ACC112 (cell line): ENCODE measurements around the gene SLC12A3.

Source experiments
- H2AFZ ChIP-seq: fragments of 200-600 bp; sonication (generic); one replicate; pipeline ENCODE4 v1.6.0; 2017; ENCODE audit warnings: antibody characterized with exemption, low read length; ENCODE audit not compliant: unreplicated experiment
- H3K27ac ChIP-seq: fragments of 200-600 bp; sonication (generic); 2 replicates; pipeline ENCODE4 v1.5.1; 2014; ENCODE audit warnings: low read depth, mild to moderate bottlenecking, antibody characterized with exemption, low read length, moderate library complexity
- H3K27me3 ChIP-seq: fragments of 200-600 bp; sonication (generic); 2 replicates; pipeline ENCODE4 v1.6.1; 2014; ENCODE audit warnings: mild to moderate bottlenecking, antibody characterized with exemption, low read length, moderate library complexity, mixed read lengths; ENCODE audit not compliant: insufficient read depth
- H3K36me3 ChIP-seq: fragments of 200-600 bp; sonication (generic); 2 replicates; pipeline ENCODE4 v1.6.1; 2016; ENCODE audit warnings: mild to moderate bottlenecking, antibody characterized with exemption, low read length, moderate library complexity, mixed read lengths; ENCODE audit not compliant: insufficient read depth
- H3K4me1 ChIP-seq: fragments of 200-600 bp; sonication (generic); one replicate; pipeline ENCODE4 v1.6.1; 2016; ENCODE audit warnings: low read length, mixed read lengths; ENCODE audit not compliant: insufficient read depth, unreplicated experiment, control insufficient read depth
- H3K4me3 ChIP-seq: fragments of 200-600 bp; sonication (generic); 2 replicates; pipeline ENCODE4 v1.5.1; 2014; ENCODE audit warnings: mild to moderate bottlenecking, low read depth, low read length
- H3K79me2 ChIP-seq: fragments of 200-600 bp; sonication (generic); one replicate; pipeline ENCODE4 v1.6.0; 2016; ENCODE audit warnings: low read length; ENCODE audit not compliant: control insufficient read depth, unreplicated experiment, insufficient read depth

The SLC12A3 gene

GRCh38 chr16:56864960-56865359 lies at the start of gene SLC12A3:
SLC12A3 (plus strand) TSS chr16:56865207; CDS start chr16:56865236, 29 bp downstream.
- Histone ChIP-seq H3K4me1 (no peaks in the 10 kb centered on the region), H2AFZ (no peak within 1 kb of the TSS)

GRCh38 chr16:56815721-56816120 lies 49.3 kb upstream of the SLC12A3 start:
- H3K27ac ChIP-seq, result no peak overlapping the region
- H3K4me3 ChIP-seq, result no peak overlapping the region
- peaks cover 3% of the 10 kb centered on the region for H3K79me2 ChIP-seq
- peaks cover 10% of the 10 kb centered on the region for H3K4me1 ChIP-seq
- no peaks in the 10 kb centered on the region for H3K27me3 ChIP-seq
- H3K36me3 ChIP-seq, result peaks cover 6% of the 10 kb centered on the region; the same call in 1 of the 2 replicates
- no peak overlapping the region for H2AFZ ChIP-seq

More at GRCh38 chr16:56864960-56865359, at the start of gene SLC12A3:
- no peaks in the 10 kb centered on the region for H3K36me3 ChIP-seq
- no peaks in the 10 kb centered on the region for H3K27me3 ChIP-seq
- no peak within 1 kb of the TSS for H3K4me3 ChIP-seq
- H3K27ac ChIP-seq, result no peak within 1 kb of the TSS
- H3K79me2 ChIP-seq, result no peaks in the 10 kb centered on the region

- Histone ChIP-seq H3K79me2 (peaks cover 3% of the 10 kb centered on the region), H3K27me3 (no peaks in the 10 kb centered on the region), H3K4me1 (peaks cover 10% of the 10 kb centered on the region), H3K36me3 (peaks cover 6% of the 10 kb centered on the region; the same call in 1 of the 2 replicates), H3K4me3 (no peak overlapping the region), H2AFZ (no peak overlapping the region), H3K27ac (no peak overlapping the region)
Measured at GRCh38 chr16:56817056-56817455, 48.0 kb upstream of the SLC12A3 start.

- H3K27ac ChIP-seq, result no peak overlapping the region
- no peaks in the 10 kb centered on the region for H3K27me3 ChIP-seq
- H3K4me1 ChIP-seq, result peaks cover 4% of the 10 kb centered on the region
- H3K4me3 ChIP-seq, result no peak overlapping the region
- H2AFZ ChIP-seq, result no peak overlapping the region
- H3K36me3 ChIP-seq, result peaks cover 6% of the 10 kb centered on the region; the same call in 1 of the 2 replicates
- H3K79me2 ChIP-seq, result peaks cover 3% of the 10 kb centered on the region
Measured at GRCh38 chr16:56817938-56818337, 47.1 kb upstream of the SLC12A3 start.

- Histone ChIP-seq H3K27ac (no peak overlapping the region), H3K27me3 (no peaks in the 10 kb centered on the region), H2AFZ (no peak overlapping the region), H3K79me2 (no peaks in the 10 kb centered on the region), H3K4me1 (no peaks in the 10 kb centered on the region), H3K36me3 (peaks cover 4% of the 10 kb centered on the region; the same call in 1 of the 2 replicates), H3K4me3 (no peak overlapping the region)
Measured at GRCh38 chr16:56823081-56823733, 41.8 kb upstream of the SLC12A3 start.

- Histone ChIP-seq H2AFZ (no peak overlapping the region), H3K36me3 (peaks cover 4% of the 10 kb centered on the region; the same call in 1 of the 2 replicates)
Measured at GRCh38 chr16:56824331-56824730, 40.7 kb upstream of the SLC12A3 start.

GRCh38 chr16:56824804-56825203 lies 40.2 kb upstream of the SLC12A3 start:
- Histone ChIP-seq H3K27ac (no peak overlapping the region), H2AFZ (no peak overlapping the region), H3K4me3 (no peak overlapping the region), H3K79me2 (no peaks in the 10 kb centered on the region), H3K27me3 (no peaks in the 10 kb centered on the region), H3K4me1 (no peaks in the 10 kb centered on the region), H3K36me3 (peaks cover 4% of the 10 kb centered on the region; the same call in 1 of the 2 replicates)

More at GRCh38 chr16:56824331-56824730, 40.7 kb upstream of the SLC12A3 start:
- no peaks in the 10 kb centered on the region for H3K4me1 ChIP-seq
- H3K4me3 ChIP-seq, result no peak overlapping the region
- H3K27ac ChIP-seq, result no peak overlapping the region
- no peaks in the 10 kb centered on the region for H3K27me3 ChIP-seq
- H3K79me2 ChIP-seq, result no peaks in the 10 kb centered on the region

GRCh38 chr16:56825826-56826225 lies 39.2 kb upstream of the SLC12A3 start:
- Histone ChIP-seq H3K36me3 (peaks cover 4% of the 10 kb centered on the region; the same call in 1 of the 2 replicates), H3K4me1 (peaks cover 9% of the 10 kb centered on the region), H2AFZ (no peak overlapping the region), H3K27me3 (no peaks in the 10 kb centered on the region), H3K79me2 (no peaks in the 10 kb centered on the region), H3K4me3 (no peak overlapping the region), H3K27ac (no peak overlapping the region)

GRCh38 chr16:56828647-56829046 lies 36.4 kb upstream of the SLC12A3 start:
- no peak overlapping the region for H3K4me3 ChIP-seq
- H3K36me3 ChIP-seq, result peaks cover 9% of the 10 kb centered on the region; the same call in 1 of the 2 replicates
- no peaks in the 10 kb centered on the region for H3K27me3 ChIP-seq
- peaks cover 14% of the 10 kb centered on the region for H3K4me1 ChIP-seq
- no peaks in the 10 kb centered on the region for H3K79me2 ChIP-seq
- no peak overlapping the region for H3K27ac ChIP-seq
- H2AFZ ChIP-seq, result no peak overlapping the region

GRCh38 chr16:56830669-56831068 lies 34.3 kb upstream of the SLC12A3 start:
- H3K27me3 ChIP-seq, result no peaks in the 10 kb centered on the region
- H3K4me3 ChIP-seq, result no peak overlapping the region
- peaks cover 19% of the 10 kb centered on the region; the same call in 1 of the 2 replicates for H3K36me3 ChIP-seq
- H3K79me2 ChIP-seq, result no peaks in the 10 kb centered on the region
- no peak overlapping the region for H2AFZ ChIP-seq
- peaks cover 14% of the 10 kb centered on the region for H3K4me1 ChIP-seq
- H3K27ac ChIP-seq, result no peak overlapping the region

- Histone ChIP-seq H2AFZ (no peak overlapping the region), H3K36me3 (peaks cover 15% of the 10 kb centered on the region; the same call in 1 of the 2 replicates), H3K4me3 (no peak overlapping the region), H3K79me2 (no peaks in the 10 kb centered on the region), H3K4me1 (peaks cover 14% of the 10 kb centered on the region), H3K27me3 (no peaks in the 10 kb centered on the region), H3K27ac (no peak overlapping the region)
Measured at GRCh38 chr16:56832768-56833167, 32.2 kb upstream of the SLC12A3 start.
